HG03439 (cell line): ENCODE measurements around the gene FKBP1A.

Experiments used
- ATAC-seq: cut with Tn5 transposase; IDR thresholded peaks from one replicate; pipeline ENCODE4 v1.9.1; 2021; ENCODE audit warnings: mild to moderate bottlenecking, moderate library complexity; ENCODE audit not compliant: unreplicated experiment

FKBP1A gene

GRCh38 chr20:1322511-1323245 lies 70.2 kb downstream of the FKBP1A start:
- ATAC-seq = no peak

- ATAC-seq = no peak
These were observed 71.3 kb downstream of the FKBP1A start for GRCh38 chr20:1321654-1321939.

GRCh38 chr20:1320902-1321653 lies 71.8 kb downstream of the FKBP1A start:
- ATAC-seq = no peak

GRCh38 chr20:1320016-1320415 lies 72.8 kb downstream of the FKBP1A start:
- no peak for ATAC-seq

- ATAC-seq = no peak
These were observed 73.4 kb downstream of the FKBP1A start for GRCh38 chr20:1319462-1319861.

- ATAC-seq = no peak
These were observed 73.8 kb downstream of the FKBP1A start for GRCh38 chr20:1319051-1319450.
